Measurements from ENCODE around the gene SLC25A25. TPM values are rescaled to one million over a fixed set of nuclear protein-coding genes. Genes with fewer than 3 reads are reported as not detected.

Gene SLC25A25
- total and polyA plus RNA-seq, 12 donors, result 11.4 to 60.6 (median 15.6) TPM

- no peak for TF ChIP-seq CTCF (IDR thresholded peaks at IDR 0.05)
- TF ChIP-seq POLR2A (IDR thresholded peaks at IDR 0.05), result no peak
- Histone ChIP-seq H3K4me1 (replicated peaks in 1 of 2) (no peaks in the 10 kb centered on the region), H3K27ac (no peak overlapping the region), H3K27me3 (no peaks in the 10 kb centered on the region), H3K9me3 (replicated peaks in 1 of 3) (no peaks in the 10 kb centered on the region), H3K36me3 (replicated peaks in 1 of 2) (peaks cover 0 to 39% of the 10 kb centered on the region in 2 donors), H3K4me3 (no peak overlapping the region)
- peak in 5 of 7 donors; percentile 11 to 54 (median 17) for DNase-seq
- intact Hi-C loops (cut with DNase I), result no loop called here
- WGBS, 4 donors, result 65 to 72% (median 69%) methylated on average over 10 to 15 of the region's 15 CpGs
Measured at GRCh38 chr9:128118971-128119665, 51.1 kb downstream of the SLC25A25 start.

GRCh38 chr9:128120061-128120740, 52.2 kb downstream of the SLC25A25 start:
- Histone ChIP-seq H3K36me3 (replicated peaks in 1 of 2) (peaks cover 0 to 50% of the 10 kb centered on the region in 2 donors), H3K27me3 (no peaks in the 10 kb centered on the region), H3K4me3 (no peak overlapping the region), H3K4me1 (replicated peaks in 1 of 2) (peaks cover under 1 to 4% of the 10 kb centered on the region in 2 donors), H3K27ac (no peak overlapping the region), H3K9me3 (replicated peaks in 1 of 3) (no peaks in the 10 kb centered on the region)
- intact Hi-C loops (cut with DNase I), result loop anchor here in 1 of 2 donors (5.0 kb wide), 1 partner anchor 178 kb away; no protein-coding TSS in a partner anchor
- TF ChIP-seq CTCF (IDR thresholded peaks at IDR 0.05) (no peak), POLR2A (IDR thresholded peaks at IDR 0.05) (no peak)
- whole genome bisulfite sequencing, 4 donors, result 79 to 87% (median 83%) methylated on average over 14 to 20 of the region's 20 CpGs
- DNase-seq, result peak in 5 of 7 donors; percentile 8 to 55 (median 23)

GRCh38 chr9:128120741-128121465, 52.9 kb downstream of the SLC25A25 start:
- intact Hi-C loops (cut with DNase I), result loop anchor here in 1 of 2 donors (5.0 kb wide), 1 partner anchor 179 kb away; no protein-coding TSS in a partner anchor
- no peak overlapping the region for H3K27ac ChIP-seq
- peak in 1 of 7 donors; percentile 19 for DNase-seq
- no peak for TF ChIP-seq CTCF (IDR thresholded peaks at IDR 0.05)
- TF ChIP-seq POLR2A (IDR thresholded peaks at IDR 0.05), result no peak
- WGBS, 4 donors, result 82 to 90% (median 85%) methylated on average over 18 to 29 of the region's 29 CpGs
- no peak overlapping the region for H3K4me3 ChIP-seq
- no peaks in the 10 kb centered on the region for H3K9me3 ChIP-seq (replicated peaks in 1 of 3)
- peaks cover 5 to 11% of the 10 kb centered on the region in 2 donors for H3K4me1 ChIP-seq (replicated peaks in 1 of 2)
- H3K27me3 ChIP-seq, result no peaks in the 10 kb centered on the region
- peaks cover 0 to 50% of the 10 kb centered on the region in 2 donors for H3K36me3 ChIP-seq (replicated peaks in 1 of 2)

GRCh38 chr9:128121466-128121810, 53.4 kb downstream of the SLC25A25 start:
- intact Hi-C loops (cut with DNase I), result loop anchor here in 1 of 2 donors (5.0 kb wide), 1 partner anchor 179 kb away; no protein-coding TSS in a partner anchor
- H3K27ac ChIP-seq, result no peak overlapping the region
- peaks cover 0 to 50% of the 10 kb centered on the region in 2 donors for H3K36me3 ChIP-seq (replicated peaks in 1 of 2)
- H3K9me3 ChIP-seq (replicated peaks in 1 of 3), result no peaks in the 10 kb centered on the region
- no peaks in the 10 kb centered on the region for H3K27me3 ChIP-seq
- TF ChIP-seq POLR2A (IDR thresholded peaks at IDR 0.05) (no peak), CTCF (IDR thresholded peaks at IDR 0.05) (no peak)
- H3K4me1 ChIP-seq (replicated peaks in 1 of 2), result peaks cover 11 to 17% of the 10 kb centered on the region in 2 donors
- 85 to 97% (median 92%) methylated on average over 3 to 5 of the region's 5 CpGs for WGBS, 4 donors
- DNase-seq, result peak in 1 of 7 donors; percentile 4
- no peak overlapping the region for H3K4me3 ChIP-seq

Data from adrenal gland (tissue), 12 donors.